Iris pigment epithelial cell (primary cell): ENCODE results near the gene C2CD4C.
"Not testable (repeated sequence)": the region's sequence is repeated elsewhere in the genome, so short reads cannot be mapped to it uniquely, and the experiment has no call there.

Source experiments
- DNase-seq: peaks from one replicate; pipeline ENCODE4 v3.0.0-alpha.2; 2011; ENCODE audit warnings: low read depth

C2CD4C gene

GRCh38 chr19:381901-382300, 27.0 kb downstream of the C2CD4C start:
- DNase-seq, result not testable (repeated sequence)

- not testable (repeated sequence) for DNase-seq
Measured at GRCh38 chr19:380618-381219, 28.2 kb downstream of the C2CD4C start.

- DNase-seq, result no peak
Measured at GRCh38 chr19:379796-380195, 29.2 kb downstream of the C2CD4C start.

- DNase-seq, result no peak
Measured at GRCh38 chr19:378706-379105, 30.2 kb downstream of the C2CD4C start.

- DNase-seq, result no peak
Measured at GRCh38 chr19:377801-378581, 31.0 kb downstream of the C2CD4C start.

GRCh38 chr19:376111-376470, 32.9 kb downstream of the C2CD4C start:
- DNase-seq, result no peak

GRCh38 chr19:375395-376110, 33.4 kb downstream of the C2CD4C start:
- no peak for DNase-seq

- no peak for DNase-seq
Measured at GRCh38 chr19:374886-375235, 34.1 kb downstream of the C2CD4C start.

GRCh38 chr19:374183-374885, 34.6 kb downstream of the C2CD4C start:
- no peak for DNase-seq

GRCh38 chr19:373391-374182, 35.4 kb downstream of the C2CD4C start:
- no peak for DNase-seq

GRCh38 chr19:372306-372890, 36.5 kb downstream of the C2CD4C start:
- peak; percentile 50 for DNase-seq

GRCh38 chr19:371501-372168, 37.3 kb downstream of the C2CD4C start:
- no peak for DNase-seq

GRCh38 chr19:370641-371330, 38.2 kb downstream of the C2CD4C start:
- DNase-seq, result no peak

GRCh38 chr19:369876-370275, 39.1 kb downstream of the C2CD4C start:
- no peak for DNase-seq

GRCh38 chr19:369256-369655, 39.7 kb downstream of the C2CD4C start:
- DNase-seq, result no peak

GRCh38 chr19:368630-369024, 40.3 kb downstream of the C2CD4C start:
- DNase-seq, result no peak

- DNase-seq, result no peak
Measured at GRCh38 chr19:367963-368629, 40.9 kb downstream of the C2CD4C start.

- DNase-seq, result no peak
Measured at GRCh38 chr19:367561-367960, 41.4 kb downstream of the C2CD4C start.

- DNase-seq, result no peak
Measured at GRCh38 chr19:366951-367350, 42.0 kb downstream of the C2CD4C start.
